ENCODE data around the gene NPPA. TPM values are rescaled to one million over a fixed set of nuclear protein-coding genes. Genes with fewer than 3 reads are reported as not detected.
A peak's percentile ranks its signal among the peaks of the same experiment; 100 is the strongest.

Gene NPPA
- total RNA-seq, 2 experiments from 2014 or later, result not detected

GRCh38 chr1:11850156-11850555 lies 2.6 kb upstream of the NPPA start:
- Histone ChIP-seq H4K20me1 (ENCODE audit: insufficient read depth, low read length) (no peaks in the 10 kb centered on the region), H3K9me2 (ENCODE audit: insufficient read depth, low read length) (no peaks in the 10 kb centered on the region), H3K4me1 (ENCODE audit: insufficient read depth, low read length, poor library complexity, severe bottlenecking) (peaks cover 11% of the 10 kb centered on the region), H2AFZ (ENCODE audit: low read length) (no peak overlapping the region), H3K79me2 (ENCODE audit: insufficient read depth, low read depth, low read length) (no peaks in the 10 kb centered on the region), H3K9me3 (ENCODE audit: low read length) (no peaks in the 10 kb centered on the region), H3K4me2 (ENCODE audit: low read length) (no peak overlapping the region), H3K4me3 (ENCODE audit: low read depth, low read length, poor library complexity, severe bottlenecking) (no peak overlapping the region), H3K36me3 (ENCODE audit: insufficient read depth, low read length) (peaks cover 16% of the 10 kb centered on the region), H3K27ac (ENCODE audit: low read depth, low read length, poor library complexity, severe bottlenecking) (no peak overlapping the region)
- intact Hi-C loops (cut with micrococcal nuclease; ENCODE audit: unreplicated experiment), result no loop called here
- POLR2A ChIA-PET, result interaction anchor here (0.6 kb wide), 1 partner anchor 169 kb away, joined by 6 read pairs; no protein-coding TSS in a partner anchor
- no TSS peak for BruUV-seq (replicated peaks)
- TF ChIP-seq EZH2phosphoT487 (IDR thresholded peaks at IDR 0.05; ENCODE audit: borderline replicate concordance, low read depth, low read length), result no peak
- no peak for TF ChIP-seq CTCF (conservative IDR thresholded peaks at IDR 0.05; ENCODE audit: low read length)
- CTCF ChIA-PET (ENCODE audit: unreplicated experiment), result no interaction called here
- DNase-seq (ENCODE audit: low spot score), result no peak

GRCh38 chr1:11848373-11848700 lies 754 bp upstream of the NPPA start:
- H3K4me1 ChIP-seq (ENCODE audit: insufficient read depth, low read length, poor library complexity, severe bottlenecking), result peaks cover 11% of the 10 kb centered on the region
- no peaks in the 10 kb centered on the region for H4K20me1 ChIP-seq (ENCODE audit: insufficient read depth, low read length)
- no peaks in the 10 kb centered on the region for H3K9me3 ChIP-seq (ENCODE audit: low read length)
- H3K27ac ChIP-seq (ENCODE audit: low read depth, low read length, poor library complexity, severe bottlenecking), result no peak overlapping the region
- no peak for DNase-seq (ENCODE audit: low spot score)
- no peak overlapping the region for H3K4me3 ChIP-seq (ENCODE audit: low read depth, low read length, poor library complexity, severe bottlenecking)
- peaks cover 33% of the 10 kb centered on the region for H3K36me3 ChIP-seq (ENCODE audit: insufficient read depth, low read length)
- no peak overlapping the region for H2AFZ ChIP-seq (ENCODE audit: low read length)
- no peaks in the 10 kb centered on the region for H3K9me2 ChIP-seq (ENCODE audit: insufficient read depth, low read length)
- POLR2A ChIA-PET, result interaction anchor here (1.1 to 1.3 kb wide), 2 partner anchors 9 to 59 kb away, joined by 3 to 5 read pairs; no protein-coding TSS in a partner anchor
- no peaks in the 10 kb centered on the region for H3K79me2 ChIP-seq (ENCODE audit: insufficient read depth, low read depth, low read length)
- H3K4me2 ChIP-seq (ENCODE audit: low read length), result no peak overlapping the region
- no peak for TF ChIP-seq EZH2phosphoT487 (IDR thresholded peaks at IDR 0.05; ENCODE audit: borderline replicate concordance, low read depth, low read length)
- TF ChIP-seq CTCF (conservative IDR thresholded peaks at IDR 0.05; ENCODE audit: low read length), result no peak
- CTCF ChIA-PET (ENCODE audit: unreplicated experiment), result no interaction called here
- BruUV-seq (replicated peaks), result no TSS peak
- intact Hi-C loops (cut with micrococcal nuclease; ENCODE audit: unreplicated experiment), result no loop called here

- peak; percentile 43 for DNase-seq (ENCODE audit: low spot score)
- Histone ChIP-seq H2AFZ (ENCODE audit: low read length) (no peak overlapping the region), H3K9me2 (ENCODE audit: insufficient read depth, low read length) (no peaks in the 10 kb centered on the region), H4K20me1 (ENCODE audit: insufficient read depth, low read length) (no peaks in the 10 kb centered on the region), H3K27ac (ENCODE audit: low read depth, low read length, poor library complexity, severe bottlenecking) (no peak overlapping the region), H3K4me3 (ENCODE audit: low read depth, low read length, poor library complexity, severe bottlenecking) (no peak overlapping the region), H3K79me2 (ENCODE audit: insufficient read depth, low read depth, low read length) (no peaks in the 10 kb centered on the region), H3K4me1 (ENCODE audit: insufficient read depth, low read length, poor library complexity, severe bottlenecking) (peaks cover 33% of the 10 kb centered on the region), H3K4me2 (ENCODE audit: low read length) (no peak overlapping the region), H3K36me3 (ENCODE audit: insufficient read depth, low read length) (peaks cover 53% of the 10 kb centered on the region), H3K9me3 (ENCODE audit: low read length) (no peaks in the 10 kb centered on the region)
- no TSS peak for BruUV-seq (replicated peaks)
- TF ChIP-seq EZH2phosphoT487 (IDR thresholded peaks at IDR 0.05; ENCODE audit: borderline replicate concordance, low read depth, low read length) (no peak), CTCF (conservative IDR thresholded peaks at IDR 0.05; ENCODE audit: low read length) (no peak)
- ChIA-PET POLR2A (interaction anchor here (0.7 kb wide), 2 partner anchors 15 to 26 kb away, joined by 3 read pairs; no protein-coding TSS in a partner anchor), CTCF (ENCODE audit: unreplicated experiment) (no interaction called here)
- intact Hi-C loops (cut with micrococcal nuclease; ENCODE audit: unreplicated experiment), result no loop called here
These were observed 1.8 kb downstream of the NPPA start for GRCh38 chr1:11845641-11846335.
